Measurements from ENCODE around the gene ATP11A.
A peak's percentile ranks its signal among the peaks of the same experiment; 100 is the strongest.

ATP11A gene

GRCh38 chr13:112689303-112690245, at the start of gene ATP11A:
Gene ATP11A, plus strand, starts transcription at chr13:112690038. Its CDS starts 379 bp downstream, at chr13:112690417.
- H3K27me3 ChIP-seq (ENCODE audit: low read depth, low read length), result no peaks in the 10 kb centered on the region
- peak within 1 kb of the TSS; percentile 82 for H3K27ac ChIP-seq (ENCODE audit: low read length)
- H3K9me3 ChIP-seq (ENCODE audit: control insufficient read depth in 1 of 2, low read length in 2 of 2), result no peaks in the 10 kb centered on the region
- H3K4me1 ChIP-seq (ENCODE audit: control insufficient read depth in 1 of 2, insufficient read depth in 2 of 2, low read length in 2 of 2), result peaks cover 15 to 16% of the 10 kb centered on the region in 2 donors
- peak within 1 kb of the TSS; percentile 83 to 85 for H3K4me3 ChIP-seq (ENCODE audit: low read depth in 1 of 2, low read length in 2 of 2)
- H3K36me3 ChIP-seq (ENCODE audit: control insufficient read depth in 1 of 2, insufficient read depth in 2 of 2, low read length in 2 of 2), result no peaks in the 10 kb centered on the region

- Histone ChIP-seq H3K4me3 (ENCODE audit: low read depth in 1 of 2, low read length in 2 of 2) (no peak overlapping the region), H3K27me3 (ENCODE audit: low read depth, low read length) (peaks cover 11% of the 10 kb centered on the region), H3K4me1 (ENCODE audit: control insufficient read depth in 1 of 2, insufficient read depth in 2 of 2, low read length in 2 of 2) (no peaks in the 10 kb centered on the region), H3K9me3 (ENCODE audit: control insufficient read depth in 1 of 2, low read length in 2 of 2) (no peaks in the 10 kb centered on the region), H3K36me3 (ENCODE audit: control insufficient read depth in 1 of 2, insufficient read depth in 2 of 2, low read length in 2 of 2) (no peaks in the 10 kb centered on the region), H3K27ac (ENCODE audit: low read length) (no peak overlapping the region)
These were observed 48.3 kb upstream of the ATP11A start for GRCh38 chr13:112641456-112642089.

GRCh38 chr13:112642090-112642460, 47.8 kb upstream of the ATP11A start:
- no peaks in the 10 kb centered on the region for H3K9me3 ChIP-seq (ENCODE audit: control insufficient read depth in 1 of 2, low read length in 2 of 2)
- H3K36me3 ChIP-seq (ENCODE audit: control insufficient read depth in 1 of 2, insufficient read depth in 2 of 2, low read length in 2 of 2), result no peaks in the 10 kb centered on the region
- H3K4me3 ChIP-seq (ENCODE audit: low read depth in 1 of 2, low read length in 2 of 2), result no peak overlapping the region
- H3K27me3 ChIP-seq (ENCODE audit: low read depth, low read length), result peaks cover 11% of the 10 kb centered on the region
- H3K4me1 ChIP-seq (ENCODE audit: control insufficient read depth in 1 of 2, insufficient read depth in 2 of 2, low read length in 2 of 2), result no peaks in the 10 kb centered on the region
- no peak overlapping the region for H3K27ac ChIP-seq (ENCODE audit: low read length)

- Histone ChIP-seq H3K4me3 (ENCODE audit: low read depth in 1 of 2, low read length in 2 of 2) (no peak overlapping the region), H3K4me1 (ENCODE audit: control insufficient read depth in 1 of 2, insufficient read depth in 2 of 2, low read length in 2 of 2) (no peaks in the 10 kb centered on the region), H3K27me3 (ENCODE audit: low read depth, low read length) (peaks cover 7% of the 10 kb centered on the region), H3K36me3 (ENCODE audit: control insufficient read depth in 1 of 2, insufficient read depth in 2 of 2, low read length in 2 of 2) (no peaks in the 10 kb centered on the region), H3K27ac (ENCODE audit: low read length) (no peak overlapping the region), H3K9me3 (ENCODE audit: control insufficient read depth in 1 of 2, low read length in 2 of 2) (no peaks in the 10 kb centered on the region)
These were observed 45.9 kb upstream of the ATP11A start for GRCh38 chr13:112643759-112644459.

GRCh38 chr13:112645327-112645914, 44.4 kb upstream of the ATP11A start:
- Histone ChIP-seq H3K27ac (ENCODE audit: low read length) (no peak overlapping the region), H3K9me3 (ENCODE audit: control insufficient read depth in 1 of 2, low read length in 2 of 2) (no peaks in the 10 kb centered on the region), H3K4me3 (ENCODE audit: low read depth in 1 of 2, low read length in 2 of 2) (no peak overlapping the region), H3K36me3 (ENCODE audit: control insufficient read depth in 1 of 2, insufficient read depth in 2 of 2, low read length in 2 of 2) (no peaks in the 10 kb centered on the region), H3K4me1 (ENCODE audit: control insufficient read depth in 1 of 2, insufficient read depth in 2 of 2, low read length in 2 of 2) (no peaks in the 10 kb centered on the region), H3K27me3 (ENCODE audit: low read depth, low read length) (no peaks in the 10 kb centered on the region)

GRCh38 chr13:112647256-112647655, 42.6 kb upstream of the ATP11A start:
- no peak overlapping the region for H3K4me3 ChIP-seq (ENCODE audit: low read depth in 1 of 2, low read length in 2 of 2)
- H3K9me3 ChIP-seq (ENCODE audit: control insufficient read depth in 1 of 2, low read length in 2 of 2), result no peaks in the 10 kb centered on the region
- peaks cover 6 to 15% of the 10 kb centered on the region in 2 donors for H3K4me1 ChIP-seq (ENCODE audit: control insufficient read depth in 1 of 2, insufficient read depth in 2 of 2, low read length in 2 of 2)
- H3K27me3 ChIP-seq (ENCODE audit: low read depth, low read length), result no peaks in the 10 kb centered on the region
- H3K27ac ChIP-seq (ENCODE audit: low read length), result no peak overlapping the region
- no peaks in the 10 kb centered on the region for H3K36me3 ChIP-seq (ENCODE audit: control insufficient read depth in 1 of 2, insufficient read depth in 2 of 2, low read length in 2 of 2)

- no peaks in the 10 kb centered on the region for H3K27me3 ChIP-seq (ENCODE audit: low read depth, low read length)
- H3K4me3 ChIP-seq (ENCODE audit: low read depth in 1 of 2, low read length in 2 of 2), result no peak overlapping the region
- H3K27ac ChIP-seq (ENCODE audit: low read length), result no peak overlapping the region
- H3K4me1 ChIP-seq (ENCODE audit: control insufficient read depth in 1 of 2, insufficient read depth in 2 of 2, low read length in 2 of 2), result peaks cover 6 to 23% of the 10 kb centered on the region in 2 donors
- H3K36me3 ChIP-seq (ENCODE audit: control insufficient read depth in 1 of 2, insufficient read depth in 2 of 2, low read length in 2 of 2), result no peaks in the 10 kb centered on the region
- H3K9me3 ChIP-seq (ENCODE audit: control insufficient read depth in 1 of 2, low read length in 2 of 2), result no peaks in the 10 kb centered on the region
These were observed 41.7 kb upstream of the ATP11A start for GRCh38 chr13:112648101-112648500.

- Histone ChIP-seq H3K9me3 (ENCODE audit: control insufficient read depth in 1 of 2, low read length in 2 of 2) (no peaks in the 10 kb centered on the region), H3K4me3 (ENCODE audit: low read depth in 1 of 2, low read length in 2 of 2) (no peak overlapping the region), H3K36me3 (ENCODE audit: control insufficient read depth in 1 of 2, insufficient read depth in 2 of 2, low read length in 2 of 2) (no peaks in the 10 kb centered on the region)
These were observed 40.7 kb upstream of the ATP11A start for GRCh38 chr13:112648966-112649690.

GRCh38 chr13:112651311-112651710, 38.5 kb upstream of the ATP11A start:
- no peaks in the 10 kb centered on the region for H3K9me3 ChIP-seq (ENCODE audit: control insufficient read depth in 1 of 2, low read length in 2 of 2)
- no peaks in the 10 kb centered on the region for H3K36me3 ChIP-seq (ENCODE audit: control insufficient read depth in 1 of 2, insufficient read depth in 2 of 2, low read length in 2 of 2)
- peaks cover 6 to 24% of the 10 kb centered on the region in 2 donors for H3K4me1 ChIP-seq (ENCODE audit: control insufficient read depth in 1 of 2, insufficient read depth in 2 of 2, low read length in 2 of 2)
- H3K27ac ChIP-seq (ENCODE audit: low read length), result no peak overlapping the region
- no peaks in the 10 kb centered on the region for H3K27me3 ChIP-seq (ENCODE audit: low read depth, low read length)
- no peak overlapping the region for H3K4me3 ChIP-seq (ENCODE audit: low read depth in 1 of 2, low read length in 2 of 2)

More at GRCh38 chr13:112648966-112649690, 40.7 kb upstream of the ATP11A start:
- peaks cover 6 to 24% of the 10 kb centered on the region in 2 donors for H3K4me1 ChIP-seq (ENCODE audit: control insufficient read depth in 1 of 2, insufficient read depth in 2 of 2, low read length in 2 of 2)
- H3K27ac ChIP-seq (ENCODE audit: low read length), result no peak overlapping the region
- H3K27me3 ChIP-seq (ENCODE audit: low read depth, low read length), result no peaks in the 10 kb centered on the region

GRCh38 chr13:112651750-112652511, 37.9 kb upstream of the ATP11A start:
- H3K9me3 ChIP-seq (ENCODE audit: control insufficient read depth in 1 of 2, low read length in 2 of 2), result no peaks in the 10 kb centered on the region
- H3K4me3 ChIP-seq (ENCODE audit: low read depth in 1 of 2, low read length in 2 of 2), result no peak overlapping the region
- no peak overlapping the region for H3K27ac ChIP-seq (ENCODE audit: low read length)
- peaks cover 6 to 24% of the 10 kb centered on the region in 2 donors for H3K4me1 ChIP-seq (ENCODE audit: control insufficient read depth in 1 of 2, insufficient read depth in 2 of 2, low read length in 2 of 2)
- H3K27me3 ChIP-seq (ENCODE audit: low read depth, low read length), result no peaks in the 10 kb centered on the region
- H3K36me3 ChIP-seq (ENCODE audit: control insufficient read depth in 1 of 2, insufficient read depth in 2 of 2, low read length in 2 of 2), result no peaks in the 10 kb centered on the region

All from muscle layer of duodenum (tissue), 2 donors.